Measurements from ENCODE around the gene EXD3. TPM values are rescaled to one million over a fixed set of nuclear protein-coding genes. Genes with fewer than 3 reads are reported as not detected.

Gene EXD3
- total and polyA plus RNA-seq, 2 of the 4 experiments (the other 2 are of a cell fraction), result 1.1 to 7.4 TPM

- intact Hi-C loops (cut with micrococcal nuclease), result no loop called here
- H2AFZ ChIP-seq (replicated peaks; ENCODE audit: low read length, poor library complexity), result no peak overlapping the region
- ATAC-seq (ENCODE audit: low read depth), result no peak
- no peak overlapping the region for H2AK5ac ChIP-seq (ENCODE audit: low read depth, low read length)
- no peak overlapping the region for H3K23ac ChIP-seq (ENCODE audit: low read depth, low read length)
- H2BK120ac ChIP-seq (ENCODE audit: low read depth, low read length), result no peak overlapping the region
- 81% methylated on average over 17 of the region's 27 CpGs; no CpG with 5 or more reads in 1 of the 2 experiments for WGBS, 2 experiments (ENCODE audit: extremely low coverage in 2 of 2, insufficient read length in 1 of 2)
- no peak overlapping the region for H4K8ac ChIP-seq (ENCODE audit: low read depth in 2 of 2, low read length in 2 of 2)
- H3K4me1 ChIP-seq (ENCODE audit: control insufficient read depth, insufficient read depth, low read length), result peaks cover 6% of the 10 kb centered on the region; the same call in 1 of the 2 replicates
- no peak overlapping the region for H2BK15ac ChIP-seq (ENCODE audit: low read depth, low read length)
- H3K4ac ChIP-seq (ENCODE audit: low read depth, low read length), result no peak overlapping the region
- no peak overlapping the region for H3K56ac ChIP-seq (ENCODE audit: extremely low read depth, insufficient read depth, low read length)
- no peak for TF ChIP-seq BHLHE40 (IDR thresholded peaks at IDR 0.05; ENCODE audit: low read depth, low read length)
- no peak for TF ChIP-seq POLR2A (IDR thresholded peaks at IDR 0.05; ENCODE audit: low read depth, low read length)
- TF ChIP-seq RFX5 (IDR thresholded peaks at IDR 0.05; ENCODE audit: low read depth, low read length), result no peak
- no peak for TF ChIP-seq SMC3 (IDR thresholded peaks at IDR 0.05; ENCODE audit: low read depth, low read length)
- TF ChIP-seq ELK1 (IDR thresholded peaks at IDR 0.05; ENCODE audit: borderline replicate concordance, low read depth, low read length), result no peak
- TF ChIP-seq, protein P1, sequence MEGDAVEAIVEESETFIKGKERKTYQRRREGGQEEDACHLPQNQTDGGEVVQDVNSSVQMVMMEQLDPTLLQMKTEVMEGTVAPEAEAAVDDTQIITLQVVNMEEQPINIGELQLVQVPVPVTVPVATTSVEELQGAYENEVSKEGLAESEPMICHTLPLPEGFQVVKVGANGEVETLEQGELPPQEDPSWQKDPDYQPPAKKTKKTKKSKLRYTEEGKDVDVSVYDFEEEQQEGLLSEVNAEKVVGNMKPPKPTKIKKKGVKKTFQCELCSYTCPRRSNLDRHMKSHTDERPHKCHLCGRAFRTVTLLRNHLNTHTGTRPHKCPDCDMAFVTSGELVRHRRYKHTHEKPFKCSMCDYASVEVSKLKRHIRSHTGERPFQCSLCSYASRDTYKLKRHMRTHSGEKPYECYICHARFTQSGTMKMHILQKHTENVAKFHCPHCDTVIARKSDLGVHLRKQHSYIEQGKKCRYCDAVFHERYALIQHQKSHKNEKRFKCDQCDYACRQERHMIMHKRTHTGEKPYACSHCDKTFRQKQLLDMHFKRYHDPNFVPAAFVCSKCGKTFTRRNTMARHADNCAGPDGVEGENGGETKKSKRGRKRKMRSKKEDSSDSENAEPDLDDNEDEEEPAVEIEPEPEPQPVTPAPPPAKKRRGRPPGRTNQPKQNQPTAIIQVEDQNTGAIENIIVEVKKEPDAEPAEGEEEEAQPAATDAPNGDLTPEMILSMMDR (conservative IDR thresholded peaks at IDR 0.05; ENCODE audit: low read depth, low read length), result no peak
- TF ChIP-seq RAD21 (IDR thresholded peaks at IDR 0.05; ENCODE audit: low read length), result no peak
- no peak overlapping the region for H3K18ac ChIP-seq (ENCODE audit: low read depth, low read length)
- H3K4me3 ChIP-seq (ENCODE audit: insufficient read depth, low read depth, low read length), result no peak overlapping the region
- in situ Hi-C loops (cut with MboI; ENCODE audit: low sequenced_read_pairs), result no loop called here
- H3K4me2 ChIP-seq (ENCODE audit: low read depth, low read length), result no peak overlapping the region
- no peaks in the 10 kb centered on the region for H3K9me1 ChIP-seq (ENCODE audit: insufficient read depth, low read length)
- no peak overlapping the region for H4K91ac ChIP-seq (ENCODE audit: insufficient read depth, low read depth, low read length)
- no peaks in the 10 kb centered on the region for H3K9me3 ChIP-seq (ENCODE audit: control insufficient read depth, insufficient read depth, low read length)
- H2AK9ac ChIP-seq (replicated peaks; ENCODE audit: low read depth, low read length, poor library complexity), result no peak overlapping the region
- H2BK5ac ChIP-seq (ENCODE audit: low read depth, low read length, poor library complexity, severe bottlenecking), result no peak overlapping the region
- no peak overlapping the region for H4K5ac ChIP-seq (ENCODE audit: low read depth, low read length)
- H3K9ac ChIP-seq (ENCODE audit: low read depth, low read length), result no peak overlapping the region
- H3K36me3 ChIP-seq (ENCODE audit: control insufficient read depth, insufficient read depth, low read length), result no peaks in the 10 kb centered on the region
- no peaks in the 10 kb centered on the region; the same call in 1 of the 2 replicates for H3K27me3 ChIP-seq (ENCODE audit: control insufficient read depth, insufficient read depth, low read length)
- H2BK20ac ChIP-seq (ENCODE audit: low read depth, low read length), result no peak overlapping the region
- BruUV-seq (replicated peaks), result no TSS peak
- no peak for DNase-seq
- H3K14ac ChIP-seq (replicated peaks; ENCODE audit: low read depth, low read length), result no peak overlapping the region
- H3K79me1 ChIP-seq (ENCODE audit: low read depth in 1 of 2, low read length in 2 of 2), result no peaks in the 10 kb centered on the region
- dilution Hi-C loops (cut with HindIII; ENCODE audit: low sequenced_read_pairs, unreplicated experiment), result no loop called here
- POLR2A ChIA-PET (ENCODE audit: unreplicated experiment), result no interaction called here
- H4K20me1 ChIP-seq (ENCODE audit: insufficient read depth, low read length), result no peaks in the 10 kb centered on the region
- H3K27ac ChIP-seq (ENCODE audit: insufficient read depth, low read length), result no peak overlapping the region
- CTCF ChIA-PET, result no interaction called here
Observed at GRCh38 chr9:137428841-137429545, 6.0 kb upstream of the EXD3 start.

Data from IMR-90 (cell line).